HK-2 (cell line): ENCODE measurements around the gene PET117.
A peak's percentile ranks its signal among the peaks of the same experiment; 100 is the strongest.
"Not testable (repeated sequence)": the region's sequence is repeated elsewhere in the genome, so short reads cannot be mapped to it uniquely, and the experiment has no call there.

Experiments used
- DNase-seq: peaks from one replicate; pipeline ENCODE4 v3.0.0-alpha.2; 2018; ENCODE audit not compliant: unreplicated experiment

Gene PET117

GRCh38 chr20:18164356-18164755 lies 26.7 kb downstream of the PET117 start:
- DNase-seq: peak; percentile 16

GRCh38 chr20:18165553-18165952 lies 27.9 kb downstream of the PET117 start:
- DNase-seq: no peak

GRCh38 chr20:18166241-18166881 lies 28.7 kb downstream of the PET117 start:
- DNase-seq: no peak

GRCh38 chr20:18166950-18167349 lies 29.3 kb downstream of the PET117 start:
- no peak for DNase-seq

GRCh38 chr20:18172379-18172778 lies 34.7 kb downstream of the PET117 start:
- no peak for DNase-seq

- no peak for DNase-seq
These were observed 37.4 kb downstream of the PET117 start for GRCh38 chr20:18174906-18175683.

- no peak for DNase-seq
These were observed 38.7 kb downstream of the PET117 start for GRCh38 chr20:18176318-18176785.

- not testable (repeated sequence) for DNase-seq
These were observed 42.7 kb downstream of the PET117 start for GRCh38 chr20:18180366-18180765.

GRCh38 chr20:18180815-18181214 lies 43.2 kb downstream of the PET117 start:
- DNase-seq: no peak

- no peak for DNase-seq
These were observed 49.4 kb downstream of the PET117 start for GRCh38 chr20:18187020-18187419.

- no peak for DNase-seq
These were observed 50.8 kb downstream of the PET117 start for GRCh38 chr20:18188434-18188833.

GRCh38 chr20:18190338-18191233 lies 52.9 kb downstream of the PET117 start:
- DNase-seq: no peak

GRCh38 chr20:18191306-18191705 lies 53.6 kb downstream of the PET117 start:
- DNase-seq: no peak
